Measurements from ENCODE around the gene GAS7. TPM values are rescaled to one million over a fixed set of nuclear protein-coding genes. Genes with fewer than 3 reads are reported as not detected.

GAS7 gene
- 1.0 and 1.3 TPM in 2 replicates for total RNA-seq

DNA sequence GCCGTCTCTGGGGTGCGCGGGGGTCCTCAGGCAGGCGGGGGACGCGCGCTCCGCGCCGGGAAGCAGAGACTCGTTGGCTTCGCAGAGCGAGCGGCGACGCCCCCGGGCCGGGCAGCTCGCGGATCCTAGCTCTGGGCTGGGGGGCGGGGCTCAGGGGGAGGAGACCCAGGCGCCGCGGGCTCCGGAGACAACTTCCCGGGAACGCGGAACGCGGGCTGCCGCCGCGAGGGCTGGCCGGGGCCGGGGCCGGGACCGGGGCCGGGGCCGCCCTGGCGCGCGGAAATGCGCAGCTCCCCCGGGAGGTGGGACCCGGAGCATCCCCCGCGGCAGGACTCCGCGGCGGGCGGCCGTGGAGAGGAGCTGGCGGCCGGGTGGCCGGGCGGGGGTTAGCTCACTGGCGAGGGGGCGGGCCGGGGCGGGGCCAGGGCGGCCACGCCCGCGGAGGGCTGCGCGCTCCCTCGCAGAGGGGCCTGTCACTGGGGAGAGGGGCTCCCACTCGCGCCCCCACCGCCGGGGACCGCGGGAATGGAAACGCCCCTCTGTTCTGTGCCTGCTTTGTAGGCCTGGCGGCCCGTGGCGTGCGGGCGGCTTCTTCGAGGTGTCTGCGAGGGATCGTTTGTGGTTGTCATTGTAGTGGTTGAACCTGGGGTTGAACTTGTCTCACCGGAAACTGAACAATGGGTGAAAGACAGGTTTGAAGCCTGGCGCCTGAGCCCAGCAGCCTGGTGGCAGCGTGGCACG lies at the start of gene GAS7:
Gene GAS7 (minus strand): TSS at position 98 of the 741 bp plus-strand sequence.

GRCh38 chr17:9905078-9905415 lies 293.4 kb downstream of the GAS7 start, which contains the start of gene RCVRN:
Gene RCVRN (minus strand): TSS chr17:9905271. CDS start chr17:9905180, 91 bp downstream.

Other genes with a start within 250 kb of the GAS7 start
- gene MYH13, start 174.4 kb upstream of the GAS7 start, total RNA-seq, result under 0.01 TPM in 1 of 2 replicates, not detected in the other
- not detected in 2 replicates for gene MYH8, start 223.3 kb upstream of the GAS7 start, total RNA-seq